HL-60/S4 treated with retinoic acid at 250 ng/mL for 4 days and 3 days (cell line): Measurements from ENCODE around the gene MAPK13.

Experiments used
- in situ Hi-C: fragments of 300-500 bp; cut with MboI; formaldehyde crosslinking; loops from 2 replicates; pipeline ENCODE4 v1.7.0; 2022; ENCODE audit warnings: low sequenced_read_pairs

The MAPK13 gene

DNA sequence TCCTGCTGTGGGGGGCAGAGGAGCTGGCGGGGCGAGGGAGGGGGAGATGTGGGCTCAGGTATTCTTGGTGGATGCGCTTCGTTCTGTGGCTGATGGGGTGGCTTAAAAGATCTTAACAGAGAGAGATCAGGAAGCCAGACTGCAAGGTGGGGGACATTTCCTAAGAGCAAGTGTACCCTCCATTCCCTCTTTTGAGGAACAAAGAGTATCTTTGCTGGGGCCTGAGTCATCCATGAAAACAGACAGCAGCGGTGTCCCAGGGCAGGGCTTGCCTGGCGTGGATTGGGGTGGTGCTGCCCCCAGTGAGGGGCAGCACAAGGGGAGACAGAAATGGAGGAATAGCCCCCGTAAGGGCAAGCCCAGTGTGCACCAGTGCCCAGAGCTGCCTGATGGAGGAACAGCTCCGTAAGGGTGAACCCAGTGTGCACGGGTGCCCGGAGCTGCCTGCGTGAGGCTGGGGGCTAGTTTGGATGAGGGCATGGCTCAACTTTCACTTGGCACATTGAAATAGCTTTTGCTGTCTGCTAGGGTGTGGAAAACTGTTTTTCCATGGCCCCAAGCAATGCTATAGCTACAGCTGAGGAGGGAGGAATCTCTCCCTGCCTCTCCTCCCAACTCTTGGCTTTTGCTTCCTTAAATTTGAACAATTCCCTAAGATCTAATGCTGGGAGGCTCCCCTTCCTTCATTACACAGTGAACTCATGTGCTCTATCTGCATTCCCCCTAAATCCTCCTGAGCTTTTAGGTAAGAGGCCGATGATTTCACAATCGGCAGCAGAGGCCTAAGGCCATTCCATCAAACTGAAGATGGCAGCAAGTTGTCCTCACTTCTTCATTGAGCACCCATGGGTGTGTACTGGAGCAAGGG lies 12.9 kb downstream of the MAPK13 start:
- in situ Hi-C loops, result no loop called here

DNA sequence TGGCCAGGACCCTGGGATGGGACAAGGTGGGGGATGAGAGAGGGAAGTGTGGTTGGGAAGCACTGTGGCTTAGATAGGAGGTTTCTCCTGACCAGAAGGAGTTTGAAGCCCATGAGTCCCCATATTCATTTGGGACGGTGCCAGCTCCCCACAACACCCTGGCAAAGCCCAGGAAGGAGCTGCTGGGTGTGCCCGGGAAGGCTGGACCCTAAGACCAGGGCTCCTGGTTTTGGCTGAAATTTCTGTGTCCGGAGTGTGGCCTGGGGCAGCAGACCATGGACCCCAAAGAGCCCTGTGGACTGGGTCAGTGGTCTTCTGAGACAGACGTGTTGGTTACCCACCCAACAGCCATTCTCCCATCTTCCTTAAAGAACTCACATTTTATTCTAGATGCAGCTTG lies 15.2 kb downstream of the MAPK13 start:
- in situ Hi-C loops, result no loop called here

DNA sequence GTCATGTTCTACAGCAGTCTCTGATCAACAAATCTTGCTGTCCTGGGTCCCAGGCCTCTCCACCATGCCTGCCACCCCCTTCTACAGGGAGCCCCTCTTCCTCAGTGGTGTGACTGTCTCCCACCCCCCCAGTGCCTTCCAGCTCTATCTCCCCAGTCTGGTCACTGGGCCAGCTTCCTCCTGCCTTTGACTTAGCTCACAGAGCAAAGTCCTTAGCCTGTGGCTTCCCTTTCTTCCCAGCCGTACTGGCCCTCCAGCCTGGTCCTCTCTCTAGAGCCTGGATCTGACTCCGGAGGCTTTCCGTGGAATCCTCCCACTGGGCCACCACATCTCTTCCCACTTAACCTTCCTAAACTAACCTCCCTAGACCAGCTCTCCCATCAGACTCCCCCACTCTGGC lies 17.0 kb downstream of the MAPK13 start:
- in situ Hi-C loops, result no loop called here

DNA sequence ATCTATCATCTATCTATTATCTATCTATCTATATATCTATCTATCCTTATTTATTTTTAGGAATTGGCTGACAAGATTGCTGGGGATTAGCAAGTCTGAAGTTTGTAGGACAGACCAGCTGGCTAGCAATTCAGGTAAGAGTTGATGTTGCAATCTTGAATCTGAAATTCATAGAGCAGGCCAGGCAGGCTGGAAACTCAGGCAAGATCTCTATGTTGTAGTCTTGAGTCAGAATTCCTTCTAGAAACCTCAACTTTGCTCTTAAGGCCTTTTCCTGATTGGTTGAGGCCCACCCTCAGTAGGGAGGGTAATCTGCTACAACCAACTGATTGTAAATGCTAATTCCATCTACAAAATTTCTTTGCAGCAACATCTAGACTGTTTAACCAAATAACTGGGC lies 19.2 kb downstream of the MAPK13 start:
- in situ Hi-C loops, result no loop called here

DNA sequence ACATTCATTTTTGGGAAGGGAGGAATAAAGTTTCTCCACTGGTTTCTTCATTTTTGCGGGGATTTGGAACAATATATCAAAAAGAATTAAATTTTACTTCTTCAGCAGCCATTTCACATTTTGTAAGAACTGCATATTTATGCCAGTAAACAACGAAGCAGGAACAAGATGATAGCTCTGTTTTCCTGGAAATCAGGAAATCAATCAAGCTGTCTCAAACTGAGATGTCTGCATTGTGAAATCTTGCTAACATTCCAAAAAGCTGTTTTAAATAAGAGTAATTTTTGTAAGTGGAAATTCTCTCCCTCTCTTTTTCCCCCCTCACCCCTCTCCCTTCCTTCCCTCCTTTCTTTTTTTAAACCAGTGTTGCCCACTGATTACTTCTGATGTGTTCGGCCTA lies 20.0 kb downstream of the MAPK13 start:
- in situ Hi-C loops, result no loop called here

DNA sequence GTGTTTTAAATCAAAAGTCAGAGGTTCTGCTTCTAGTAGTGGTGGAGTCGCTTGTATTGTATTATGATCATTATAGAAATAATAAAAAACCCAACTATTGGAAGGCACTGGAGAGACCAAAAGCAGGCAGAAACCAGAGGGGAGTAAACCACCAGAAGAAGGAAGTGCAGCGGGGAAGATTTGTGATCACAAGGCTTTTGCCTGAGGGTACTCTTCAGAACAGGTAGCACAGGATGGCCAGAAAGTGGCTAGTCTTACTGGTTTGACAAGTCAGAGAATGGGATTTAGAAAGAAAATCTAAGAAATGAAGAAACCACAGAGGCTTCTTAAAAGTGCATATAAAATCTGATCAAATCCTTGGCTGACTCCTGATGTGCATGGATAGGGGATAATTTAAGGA lies 24.0 kb downstream of the MAPK13 start:
- in situ Hi-C loops, result no loop called here

DNA sequence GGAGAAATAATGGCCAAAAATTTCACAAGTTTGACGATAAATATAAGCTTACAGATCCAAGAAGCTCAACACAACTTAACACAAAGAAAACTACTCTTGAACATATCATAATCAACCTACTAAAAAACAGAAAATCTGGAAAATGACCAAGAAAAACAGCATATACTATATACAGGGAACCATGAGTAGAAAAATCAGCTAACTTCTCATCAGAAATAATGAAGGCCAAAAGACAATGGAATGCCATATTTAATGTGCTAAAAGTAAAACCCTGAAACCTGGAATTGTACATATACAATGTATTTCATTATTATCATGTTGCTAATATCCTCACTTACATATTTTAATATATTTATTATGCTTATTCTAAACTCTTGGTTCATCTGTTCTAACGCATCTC lies 25.3 kb downstream of the MAPK13 start:
- in situ Hi-C loops, result no loop called here

DNA sequence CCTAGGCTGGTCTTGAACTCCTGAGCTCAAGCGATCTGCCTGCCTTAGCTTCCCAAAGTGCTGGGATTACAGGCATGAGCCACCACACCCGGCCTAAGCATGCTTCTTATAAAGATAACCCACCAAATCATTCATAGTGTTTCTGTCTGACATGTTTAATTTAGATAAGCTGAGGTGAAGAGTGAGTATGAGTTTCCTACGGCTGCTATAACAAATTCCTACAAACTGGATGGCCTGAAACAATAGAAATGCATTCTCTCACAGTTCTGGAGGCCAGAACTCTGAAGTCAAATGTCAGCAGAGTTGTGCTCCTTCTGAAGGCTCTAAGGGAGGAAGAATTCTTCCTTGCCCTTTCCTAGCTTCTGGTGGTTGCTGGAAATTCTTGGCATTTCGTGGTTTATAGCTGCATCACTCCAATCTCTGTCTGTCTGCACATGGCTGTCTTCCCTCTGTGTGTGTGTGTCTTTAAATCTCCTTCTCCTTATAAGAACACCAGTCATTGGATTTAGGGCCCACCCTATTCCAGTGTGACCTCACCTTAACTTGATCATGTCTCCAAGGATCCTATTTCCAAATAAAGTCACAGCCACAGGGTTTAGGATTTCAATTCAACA lies 29.9 kb downstream of the MAPK13 start:
- in situ Hi-C loops, result no loop called here

DNA sequence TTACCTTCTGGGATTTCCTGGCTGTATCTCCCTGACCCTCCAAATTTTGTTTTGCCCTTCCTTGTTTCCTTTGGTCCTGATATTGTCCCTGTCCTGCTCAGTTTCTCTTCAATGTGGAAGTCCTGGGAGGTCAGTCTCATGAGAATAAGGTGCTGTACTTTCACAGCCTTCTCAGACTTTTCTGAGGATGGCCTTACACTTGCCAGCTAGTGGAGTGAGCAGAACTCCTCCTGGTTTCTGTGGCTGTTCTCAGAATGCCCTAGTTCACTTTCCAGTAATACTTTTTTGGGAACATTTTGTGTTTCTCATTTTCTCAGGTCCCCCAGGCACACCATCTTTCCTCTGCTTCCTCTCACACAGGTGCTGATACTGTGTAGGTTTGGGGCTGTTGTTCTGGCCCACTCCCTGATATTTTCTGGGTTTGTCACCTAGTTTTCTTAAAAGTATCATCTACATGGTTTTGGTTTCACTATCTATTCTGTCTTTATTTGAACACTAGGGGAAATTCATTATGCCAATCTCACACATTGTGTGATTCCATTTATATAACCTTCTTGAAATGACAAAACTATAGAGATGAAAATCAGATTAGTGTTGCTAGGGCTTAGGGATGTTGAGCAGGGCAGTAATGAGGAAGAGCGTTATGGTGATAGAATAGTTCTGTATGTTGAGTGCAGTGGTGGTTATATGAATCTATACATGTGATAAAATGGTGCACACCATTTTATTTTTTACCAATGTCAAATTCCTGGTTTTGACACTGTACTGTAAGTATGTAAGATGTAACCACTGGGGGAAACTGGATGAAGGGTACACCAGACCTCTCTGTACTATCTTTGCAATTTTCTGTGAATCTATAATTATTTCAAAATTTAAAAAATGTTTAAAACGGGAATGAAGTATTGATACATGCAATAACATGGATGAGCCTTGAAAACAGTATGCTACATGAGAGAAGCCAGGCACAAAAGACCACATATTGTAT lies 39.0 kb downstream of the MAPK13 start:
- in situ Hi-C loops, result no loop called here

DNA sequence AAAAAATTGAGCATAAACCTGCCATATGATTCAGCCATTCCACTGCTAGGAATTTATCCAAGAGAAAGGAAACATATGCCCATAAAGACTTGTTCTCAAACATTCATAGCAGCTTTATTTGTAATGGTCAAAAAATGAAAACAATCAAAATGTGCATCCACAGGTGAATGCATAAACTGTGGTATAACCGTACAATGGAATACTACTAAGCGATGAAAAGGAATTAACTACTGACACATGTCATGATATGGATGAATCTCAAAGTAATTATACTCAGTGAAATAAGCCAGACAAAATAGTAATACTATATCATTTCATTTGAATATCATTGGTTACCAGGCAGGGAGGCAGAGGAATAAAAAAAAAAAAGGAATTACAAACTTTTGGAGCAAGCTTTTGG lies 40.4 kb downstream of the MAPK13 start:
- in situ Hi-C loops, result no loop called here

DNA sequence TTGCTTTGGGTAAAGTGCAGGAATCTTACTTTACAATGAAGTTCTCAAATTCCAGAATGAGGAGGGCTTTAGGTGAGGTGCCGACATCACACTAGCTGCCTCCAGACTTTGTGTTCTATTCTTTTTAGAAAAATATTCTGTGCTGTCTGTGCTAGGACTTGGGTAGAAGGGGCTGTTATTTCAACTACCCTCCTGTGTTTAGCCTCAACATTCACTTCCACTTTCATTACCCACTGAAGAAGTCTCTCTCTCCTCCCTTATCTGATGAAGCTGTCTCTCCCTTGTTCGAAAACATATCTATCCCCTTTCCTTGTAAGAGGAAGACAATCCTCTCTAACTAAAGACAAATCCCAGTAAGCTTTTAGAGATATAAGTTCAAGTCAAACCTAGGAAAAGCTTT lies 41.3 kb downstream of the MAPK13 start:
- in situ Hi-C loops, result no loop called here

DNA sequence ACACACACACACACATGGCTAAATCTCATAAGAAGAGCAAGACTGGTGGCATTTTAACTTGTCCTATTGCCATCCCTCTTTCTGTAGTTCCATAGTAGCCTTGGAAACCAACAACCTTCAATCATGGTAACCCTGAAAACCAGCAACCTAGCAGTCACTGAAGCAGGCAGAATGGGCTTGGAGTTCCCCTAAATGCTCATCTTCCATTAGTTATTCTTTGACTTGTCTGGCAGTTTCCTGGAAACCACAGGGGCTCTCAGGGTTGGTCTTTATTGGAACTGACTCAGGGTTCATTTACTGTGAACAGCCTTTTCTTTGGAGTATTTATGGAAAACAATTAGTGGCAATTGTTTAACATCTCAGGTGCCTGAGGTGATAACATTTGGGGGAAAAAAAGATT lies 46.9 kb downstream of the MAPK13 start:
- in situ Hi-C loops, result no loop called here

DNA sequence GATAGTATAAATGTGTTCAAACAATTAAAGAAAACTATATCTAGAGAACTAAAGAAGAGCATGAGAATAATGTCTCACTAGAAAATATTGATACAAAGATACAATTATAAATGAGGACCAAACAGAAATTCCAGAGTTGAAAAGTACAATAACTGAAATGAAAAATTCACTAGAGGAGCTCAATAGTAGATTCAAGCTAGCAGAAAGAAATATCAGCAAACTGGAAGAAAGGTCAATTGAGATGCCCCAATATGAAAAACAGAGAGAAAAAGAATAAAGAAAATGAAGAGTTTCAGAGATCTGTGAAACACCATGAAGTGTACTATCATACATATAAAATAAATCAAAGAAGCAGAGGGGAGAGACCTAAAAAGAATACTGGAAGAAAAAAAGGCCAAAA lies 48.2 kb downstream of the MAPK13 start:
- in situ Hi-C loops, result no loop called here

DNA sequence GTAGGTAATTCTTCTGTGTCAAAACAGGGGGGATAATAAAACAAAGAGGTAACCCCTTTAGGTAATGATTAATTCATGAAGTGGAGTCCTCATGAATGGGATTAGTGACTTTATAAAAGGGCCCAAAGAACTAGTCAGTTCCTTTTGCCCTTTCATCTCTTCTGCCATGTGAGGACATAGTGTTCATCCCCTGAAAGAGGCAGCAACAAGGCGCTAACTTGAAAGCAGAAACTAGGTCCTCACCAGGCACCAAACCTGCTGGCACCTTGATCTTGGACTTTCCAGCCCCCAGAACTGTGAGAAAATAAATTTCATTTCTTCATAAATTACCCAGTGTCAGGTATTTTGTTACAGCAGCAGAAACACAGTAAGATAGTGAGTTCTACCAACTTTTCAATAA lies 49.8 kb downstream of the MAPK13 start:
- in situ Hi-C loops, result no loop called here

DNA sequence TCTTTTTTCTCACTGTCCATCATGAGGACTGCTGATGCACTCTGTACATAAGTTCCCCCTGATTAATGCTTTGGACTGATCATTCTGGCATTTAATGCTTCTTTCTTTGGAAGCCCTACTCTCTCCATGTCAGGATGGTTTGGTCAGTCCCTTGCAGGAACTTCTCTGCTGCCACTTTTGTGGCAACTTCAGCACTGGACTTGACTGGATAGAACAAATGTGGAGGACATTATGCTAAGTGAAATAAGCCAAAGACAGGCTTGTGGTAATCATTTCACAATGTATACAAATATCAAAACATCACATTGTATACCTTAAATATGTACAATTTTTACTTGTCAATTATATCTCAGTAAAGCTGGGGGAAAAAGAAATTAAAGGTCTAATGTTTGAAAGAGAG lies 54.0 kb downstream of the MAPK13 start:
- in situ Hi-C loops, result no loop called here

DNA sequence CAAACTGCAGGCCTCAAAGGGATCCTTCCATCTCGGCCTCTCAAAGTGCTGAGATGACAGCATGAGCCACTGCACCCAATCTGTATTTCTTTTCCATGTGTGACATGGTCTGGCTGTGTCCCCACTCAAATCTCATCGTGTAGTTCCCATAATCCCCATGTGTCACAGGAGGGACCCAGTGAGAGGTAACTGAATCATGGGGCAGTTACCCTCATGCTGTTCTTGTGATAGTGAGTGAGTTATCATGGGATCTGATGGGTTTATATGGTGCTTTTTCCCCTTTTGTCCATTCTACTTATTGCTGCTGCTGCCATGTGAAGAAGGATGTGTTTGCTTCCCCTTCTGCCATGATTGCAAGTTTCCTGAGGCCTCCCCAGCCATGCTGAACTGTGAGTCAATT lies 55.9 kb downstream of the MAPK13 start:
- in situ Hi-C loops, result no loop called here

DNA sequence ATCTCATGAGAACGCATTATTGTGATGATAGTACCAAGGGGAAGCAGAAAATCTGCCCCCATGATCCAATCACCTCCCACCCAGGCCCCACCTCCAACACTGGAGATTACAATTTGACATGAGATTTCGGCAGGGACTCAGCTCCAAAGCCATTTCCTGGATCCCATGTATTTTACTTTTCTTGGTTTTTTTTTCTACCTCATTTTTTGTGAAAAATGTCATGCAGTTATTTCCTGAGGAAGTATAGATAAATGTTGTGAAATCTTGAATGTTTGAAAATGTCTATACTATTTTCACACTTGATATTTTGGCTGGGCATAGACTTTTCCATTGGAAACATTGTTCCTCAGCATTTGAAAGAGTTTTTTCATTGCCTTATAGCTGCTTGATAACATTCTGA lies 57.1 kb downstream of the MAPK13 start:
- in situ Hi-C loops, result no loop called here
